ENCODE results near the gene HTRA2. TPM values are rescaled to one million over a fixed set of nuclear protein-coding genes. Genes with fewer than 3 reads are reported as not detected.
"Not testable (repeated sequence)": the region's sequence is repeated elsewhere in the genome, so short reads cannot be mapped to it uniquely, and the experiment has no call there.

The HTRA2 gene
- 60.3 and 84.7 TPM in 2 replicates for total RNA-seq (2014; rRNA removed; shearing (Covaris generic); ENCODE audit: low replicate concordance)

DNA sequence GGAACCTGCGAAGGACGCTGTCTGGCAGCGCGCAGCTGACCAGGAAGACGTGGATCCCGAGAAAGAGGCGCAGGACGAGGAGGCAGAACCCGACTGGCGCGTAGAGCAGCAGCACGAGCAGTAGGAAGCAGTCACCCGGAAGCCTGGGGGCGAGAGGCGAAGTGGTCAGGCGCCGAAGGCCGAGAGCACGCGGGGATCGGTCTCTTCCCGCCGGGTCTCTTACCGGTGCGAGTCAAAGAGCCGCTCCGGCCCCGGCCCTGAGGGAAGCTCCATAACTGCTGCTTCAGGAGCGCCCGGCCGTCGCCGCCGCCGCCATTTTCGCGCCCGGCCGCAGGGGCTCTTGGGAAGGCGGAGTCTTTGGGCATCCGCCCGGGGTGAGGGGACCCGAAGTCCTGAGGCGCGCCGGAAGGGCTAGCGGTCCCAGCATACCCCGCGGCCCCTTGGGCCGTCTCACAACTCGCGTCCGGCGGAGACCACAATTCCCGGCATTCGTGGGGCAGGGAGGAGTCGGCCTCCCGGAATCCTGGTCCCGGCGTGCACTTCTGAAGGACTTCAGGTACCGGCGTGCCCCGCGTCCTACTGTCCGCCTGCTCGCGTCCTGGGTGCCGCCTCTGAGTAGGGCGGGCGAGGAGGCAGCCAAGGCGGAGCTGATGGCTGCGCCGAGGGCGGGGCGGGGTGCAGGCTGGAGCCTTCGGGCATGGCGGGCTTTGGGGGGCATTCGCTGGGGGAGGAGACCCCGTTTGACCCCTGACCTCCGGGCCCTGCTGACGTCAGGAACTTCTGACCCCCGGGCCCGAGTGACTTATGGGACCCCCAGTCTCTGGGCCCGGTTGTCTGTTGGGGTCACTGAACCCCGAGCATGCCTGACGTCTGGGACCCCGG, at the start of gene HTRA2, which contains the start of gene AUP1:
Gene HTRA2 (plus strand): TSS at position 577 of the 882 bp plus-strand sequence. CDS start 74 bp downstream, at position 651.
Gene AUP1 (minus strand): TSS at position 350 of the 882 bp plus-strand sequence. CDS start 77 bp downstream, at position 273.
- DNase-seq (ENCODE audit: low read depth) = peak; percentile 98
- in situ Hi-C loops (cut with HindIII; ENCODE audit: low pct_unique_long_range_greater_than_20kb, low sequenced_read_pairs) = no loop called here

DNA sequence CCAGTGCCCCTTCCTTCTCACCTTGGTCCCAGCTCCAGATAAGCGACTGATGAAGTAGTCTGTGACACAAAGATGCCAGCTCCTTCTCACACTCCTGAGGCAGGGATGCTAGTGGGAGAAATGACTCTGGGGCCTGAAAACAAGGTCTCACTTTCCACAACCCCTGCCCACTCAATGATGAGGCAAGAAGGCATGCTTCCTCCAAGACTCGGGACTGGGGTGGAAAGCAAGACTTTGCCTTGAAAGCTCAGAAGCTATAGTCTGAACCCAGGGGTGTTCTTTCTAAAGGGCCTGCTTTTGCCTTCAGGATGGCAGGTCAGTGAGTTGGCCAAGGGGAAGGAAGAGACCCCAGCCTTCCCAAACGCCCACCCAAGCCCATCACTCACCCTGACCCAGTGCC, 48.3 kb upstream of the HTRA2 start:
- in situ Hi-C loops (cut with HindIII; ENCODE audit: low pct_unique_long_range_greater_than_20kb, low sequenced_read_pairs) = no loop called here
- DNase-seq (ENCODE audit: low read depth) = no peak

DNA sequence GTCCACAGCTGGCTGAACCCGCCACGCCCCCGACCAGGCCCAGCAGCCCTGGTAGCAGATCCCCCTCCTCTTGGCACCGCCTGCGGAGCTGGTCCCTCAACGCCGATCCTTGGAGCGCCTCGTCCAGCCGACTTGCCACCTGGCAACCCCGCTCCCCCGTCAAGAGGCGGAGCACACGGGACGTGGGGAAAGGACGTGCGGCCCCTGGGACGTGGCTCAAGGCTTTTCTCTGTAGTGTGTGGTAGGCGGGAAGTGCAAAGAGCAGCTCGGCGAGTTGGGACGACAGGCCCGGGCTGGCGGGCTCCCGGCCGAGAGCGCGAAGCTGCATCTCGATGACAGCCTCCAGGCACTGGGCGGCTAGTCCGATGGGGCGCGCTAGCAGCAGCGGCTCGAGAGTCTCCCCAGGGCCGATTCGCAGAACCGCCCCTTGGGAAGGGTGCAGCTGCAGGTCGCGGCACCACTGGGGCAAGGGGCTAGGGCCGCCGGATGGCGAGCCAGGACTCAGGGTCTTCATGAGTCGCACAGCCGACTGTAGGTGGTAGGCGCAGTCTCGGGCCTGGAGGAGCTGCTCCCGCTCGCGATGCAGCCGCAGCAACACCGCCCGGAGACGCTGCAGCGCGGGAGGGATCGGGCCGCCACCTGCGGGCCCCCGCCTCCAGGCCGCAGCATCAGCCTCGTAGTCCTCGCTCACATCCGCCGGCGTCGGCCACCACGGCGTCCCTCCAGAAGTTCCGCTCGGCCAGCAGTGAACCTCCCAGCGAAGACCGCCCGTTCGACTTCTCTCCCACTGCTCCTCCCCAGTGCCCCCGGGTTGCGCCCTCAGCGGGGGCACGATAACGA, 47.6 kb upstream of the HTRA2 start:
- in situ Hi-C loops (cut with HindIII; ENCODE audit: low pct_unique_long_range_greater_than_20kb, low sequenced_read_pairs) = no loop called here
- DNase-seq (ENCODE audit: low read depth) = no peak

DNA sequence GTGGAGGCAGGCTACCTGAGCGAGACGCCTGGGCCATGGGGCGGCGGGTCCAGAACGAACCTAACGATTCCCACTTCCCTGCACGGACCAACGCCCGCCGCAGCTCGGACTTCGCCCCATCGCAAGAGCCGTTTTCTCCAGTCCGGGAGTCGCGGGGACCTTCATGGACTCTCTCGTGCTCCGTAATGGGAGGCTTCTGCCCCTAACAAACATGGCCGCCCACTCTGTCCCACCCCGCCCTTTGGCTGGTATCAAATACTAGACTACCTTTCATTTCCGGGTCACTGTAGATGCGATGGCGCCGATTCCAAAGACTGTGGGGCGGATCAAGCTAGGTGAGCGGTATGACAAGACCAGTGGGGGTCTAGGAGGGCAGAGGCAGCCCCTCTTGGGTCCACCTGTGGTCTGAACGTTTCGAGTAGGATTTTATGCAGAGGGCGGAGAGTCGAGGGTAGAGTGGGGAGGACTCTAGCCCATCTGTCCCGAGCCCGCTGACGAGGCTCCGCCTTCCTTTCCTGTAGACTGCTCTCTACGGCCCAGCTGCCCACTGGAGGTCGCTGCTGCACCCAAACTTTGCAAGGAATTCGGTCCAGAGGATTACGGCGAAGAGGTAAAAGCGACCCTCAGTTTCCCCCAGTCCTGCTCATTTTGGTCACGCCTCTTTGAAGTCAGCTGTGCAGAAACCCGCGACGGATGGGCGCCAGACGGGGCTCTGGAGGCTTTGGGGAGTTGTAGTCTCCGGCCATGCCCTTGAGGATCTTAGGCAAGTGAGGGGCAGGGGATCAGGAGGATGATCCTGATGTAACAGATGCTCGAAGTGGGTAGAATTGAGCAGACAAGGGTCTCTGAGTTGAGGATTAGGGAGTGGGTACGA, 46.7 kb upstream of the HTRA2 start, which contains the start of the genes CCDC142 and TTC31:
Gene CCDC142 (minus strand): TSS at position 198 of the 874 bp plus-strand sequence. CDS start 161 bp downstream, at position 37.
Gene TTC31 (plus strand): TSS at position 281 of the 874 bp plus-strand sequence. CDS start 15 bp downstream, at position 296.
- in situ Hi-C loops (cut with HindIII; ENCODE audit: low pct_unique_long_range_greater_than_20kb, low sequenced_read_pairs) = no loop called here
- peak; percentile 95 for DNase-seq (ENCODE audit: low read depth)

DNA sequence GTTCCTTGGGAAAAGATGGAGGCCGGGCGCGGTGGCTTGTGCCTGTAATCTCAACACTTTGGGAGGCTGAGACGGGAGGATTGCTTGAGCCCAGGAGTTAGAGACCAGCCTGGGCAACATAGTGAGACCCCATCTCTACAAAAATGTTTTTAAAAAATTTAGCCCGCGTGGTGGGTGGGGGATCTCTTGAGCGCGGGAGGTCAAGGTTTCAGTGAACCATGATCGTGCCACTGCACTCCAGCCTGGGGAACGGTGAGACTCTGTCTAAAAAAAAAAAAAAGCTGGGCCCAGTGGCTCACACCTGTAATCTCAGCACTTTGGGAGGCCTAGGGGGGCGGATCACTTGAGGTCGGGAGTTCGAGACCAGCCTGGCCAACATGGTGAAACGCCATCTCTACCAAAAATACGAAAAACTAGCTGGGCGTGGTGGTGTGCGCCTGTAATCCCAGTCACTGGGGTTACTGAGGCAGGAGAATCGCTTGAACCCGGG, 46.0 kb upstream of the HTRA2 start:
- DNase-seq (ENCODE audit: low read depth); in situ Hi-C loops (cut with HindIII; ENCODE audit: low pct_unique_long_range_greater_than_20kb, low sequenced_read_pairs): not testable (repeated sequence)

DNA sequence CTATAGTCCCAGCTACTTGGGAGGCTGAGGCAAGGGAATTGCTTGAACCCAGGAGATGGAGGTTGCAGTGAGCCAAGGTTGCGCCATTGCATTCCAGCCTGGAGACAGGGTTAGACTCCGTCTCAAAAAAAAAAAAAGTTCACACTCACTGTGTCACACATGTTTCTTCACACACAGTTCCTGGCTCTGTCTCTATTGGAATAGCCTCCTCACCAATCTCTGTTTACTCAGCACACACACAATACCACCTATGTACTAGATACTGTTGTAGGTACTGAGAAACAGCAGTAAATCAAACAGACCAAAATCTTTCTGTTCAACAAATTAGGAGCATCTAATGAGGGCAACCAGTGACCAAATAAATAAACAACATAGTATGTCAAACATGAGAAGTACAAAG, 43.6 kb upstream of the HTRA2 start:
- in situ Hi-C loops (cut with HindIII; ENCODE audit: low pct_unique_long_range_greater_than_20kb, low sequenced_read_pairs) = no loop called here

DNA sequence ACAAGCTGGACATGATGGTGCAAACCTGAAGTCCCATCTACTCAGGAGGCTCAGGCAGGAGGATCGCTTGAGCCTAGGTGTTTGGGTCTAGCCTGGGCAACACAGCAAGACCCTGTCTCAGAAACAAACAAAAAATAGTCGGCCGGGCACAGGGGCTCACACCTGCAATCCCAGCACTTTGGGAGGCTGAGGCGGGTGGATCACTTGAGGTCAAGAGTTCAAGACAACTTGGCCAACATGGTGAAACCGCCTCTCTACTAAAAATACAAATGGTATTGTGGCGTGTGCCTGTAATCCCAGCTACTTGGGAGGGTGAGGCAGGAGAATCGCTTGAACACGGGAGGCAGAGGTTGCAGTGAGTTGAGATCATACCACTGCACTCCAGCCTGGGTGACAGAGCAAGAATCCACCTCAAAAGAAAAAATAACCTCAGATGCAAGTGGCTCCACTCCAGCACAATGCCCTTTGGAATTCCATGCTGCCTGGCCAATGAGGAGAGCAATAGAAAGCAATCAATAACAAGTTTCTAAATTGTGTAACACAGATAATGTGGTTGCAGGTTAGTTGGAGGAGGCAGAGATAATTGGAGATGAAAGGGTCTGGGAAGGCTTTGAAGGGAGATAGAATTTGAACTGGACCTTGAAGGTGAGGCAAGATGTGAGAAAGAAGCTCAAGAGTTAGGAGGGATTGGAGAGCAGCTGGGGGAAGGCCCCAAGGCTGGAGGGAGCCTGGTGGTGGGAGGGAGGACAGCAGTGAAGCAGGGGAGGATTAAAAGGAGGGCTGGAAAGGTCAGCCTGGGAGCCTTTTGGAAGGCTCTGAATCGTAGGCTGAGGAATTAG, 40.9 kb upstream of the HTRA2 start:
- no peak for DNase-seq (ENCODE audit: low read depth)
- in situ Hi-C loops (cut with HindIII; ENCODE audit: low pct_unique_long_range_greater_than_20kb, low sequenced_read_pairs) = no loop called here

More for the DNA sequence above, 43.6 kb upstream of the HTRA2 start:
- no peak for DNase-seq (ENCODE audit: low read depth)

DNA sequence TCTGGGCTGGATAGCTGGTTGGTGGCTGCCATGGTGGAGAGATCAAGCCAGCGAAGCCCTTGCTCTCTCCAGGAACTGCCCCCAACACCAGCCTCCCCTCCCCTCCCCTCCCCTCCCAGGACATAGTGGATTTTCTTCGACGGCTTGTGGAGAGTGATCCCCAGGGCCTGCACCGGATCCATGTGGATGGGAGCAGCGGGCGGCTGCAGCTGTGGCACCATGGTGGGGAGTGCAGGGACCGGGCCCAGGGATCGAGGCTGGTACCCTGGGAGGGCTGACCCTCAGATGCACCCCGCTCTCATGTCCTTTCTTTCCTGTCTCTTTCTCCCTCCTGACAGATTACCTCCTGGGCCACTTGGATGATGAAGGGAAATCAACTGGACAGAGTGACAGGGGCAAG, 39.8 kb upstream of the HTRA2 start:
- in situ Hi-C loops (cut with HindIII; ENCODE audit: low pct_unique_long_range_greater_than_20kb, low sequenced_read_pairs) = no loop called here

DNA sequence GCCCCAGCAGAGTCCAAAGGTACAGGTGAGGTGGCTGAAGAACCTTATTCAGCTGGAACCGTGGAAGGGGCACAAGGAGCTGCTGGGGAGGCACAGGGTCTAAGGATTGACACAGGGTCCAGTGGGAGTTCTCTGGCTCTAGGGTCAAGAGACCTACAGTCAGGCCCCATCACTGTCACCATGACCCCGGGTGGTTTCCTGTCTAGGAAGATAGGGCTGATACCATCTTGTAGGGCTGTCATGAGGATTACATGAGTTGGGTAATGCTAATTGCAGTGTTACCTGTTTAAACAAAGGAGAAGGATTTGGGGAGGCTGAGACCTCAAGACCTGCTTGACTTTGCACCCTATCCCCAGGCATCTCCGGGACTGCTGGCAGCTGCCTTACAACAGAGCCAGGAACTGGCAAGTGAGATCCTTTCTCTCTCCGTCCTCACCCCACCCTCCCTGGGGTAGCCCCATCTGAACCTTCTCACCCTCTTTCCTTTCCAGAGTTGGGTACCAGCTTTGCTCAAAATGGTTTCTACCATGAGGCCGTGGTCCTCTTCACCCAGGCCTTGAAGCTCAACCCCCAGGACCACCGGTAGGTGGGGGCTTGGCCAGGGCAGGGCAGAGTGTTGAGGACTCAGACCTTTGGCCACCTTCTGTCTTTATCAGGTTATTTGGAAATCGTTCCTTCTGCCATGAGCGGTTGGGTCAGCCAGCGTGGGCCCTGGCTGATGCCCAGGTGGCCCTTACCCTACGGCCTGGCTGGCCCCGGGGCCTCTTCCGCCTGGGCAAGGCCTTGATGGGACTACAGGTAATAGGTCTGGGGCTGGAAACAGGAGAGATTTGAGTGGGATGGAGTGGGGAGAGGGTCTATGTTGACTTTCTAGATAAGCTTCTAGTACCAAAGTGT, 37.8 kb upstream of the HTRA2 start:
- in situ Hi-C loops (cut with HindIII; ENCODE audit: low pct_unique_long_range_greater_than_20kb, low sequenced_read_pairs) = no loop called here
- DNase-seq (ENCODE audit: low read depth) = no peak

More for the DNA sequence above, 39.8 kb upstream of the HTRA2 start:
- no peak for DNase-seq (ENCODE audit: low read depth)

DNA sequence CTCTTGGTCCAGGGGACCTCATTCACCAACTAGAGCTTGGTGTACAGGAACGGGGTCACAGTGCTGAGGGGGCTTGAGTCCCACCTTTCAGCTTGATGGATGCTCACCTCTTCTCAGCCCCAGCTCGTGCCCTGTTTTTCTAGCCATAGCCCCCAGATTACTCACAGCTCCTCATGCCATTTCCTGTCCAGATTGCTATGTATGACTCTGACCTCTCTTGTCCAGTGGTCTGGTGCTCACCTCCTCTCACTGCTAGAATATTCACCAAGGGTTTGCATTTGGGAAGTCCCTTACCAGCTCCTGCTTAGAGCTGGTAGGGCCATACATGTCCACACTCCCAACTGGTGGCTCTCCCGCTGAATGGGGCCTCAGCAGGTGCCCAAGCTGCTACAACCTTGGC, 36.2 kb upstream of the HTRA2 start:
- in situ Hi-C loops (cut with HindIII; ENCODE audit: low pct_unique_long_range_greater_than_20kb, low sequenced_read_pairs) = no loop called here
- no peak for DNase-seq (ENCODE audit: low read depth)

DNA sequence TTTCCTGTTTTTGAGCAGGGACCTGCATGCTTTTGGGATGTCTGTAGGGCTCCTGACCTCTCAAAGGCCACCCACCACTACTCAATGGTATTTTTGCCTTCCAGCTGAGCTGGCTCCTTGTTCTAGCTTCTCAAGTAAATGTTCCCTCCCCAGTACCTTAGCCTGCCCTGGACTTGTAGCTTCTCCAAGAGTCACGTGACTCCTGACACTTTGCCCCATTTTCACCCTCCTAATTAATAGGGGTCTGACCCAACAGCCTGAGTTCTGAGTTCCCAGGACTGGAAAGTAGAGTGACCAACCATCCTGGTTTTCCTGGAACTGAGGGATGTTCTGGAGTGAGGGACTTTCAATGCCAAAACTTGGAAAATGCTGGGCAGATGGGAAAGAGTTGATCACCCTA, 34.3 kb upstream of the HTRA2 start:
- no peak for DNase-seq (ENCODE audit: low read depth)
- in situ Hi-C loops (cut with HindIII; ENCODE audit: low pct_unique_long_range_greater_than_20kb, low sequenced_read_pairs) = no loop called here

DNA sequence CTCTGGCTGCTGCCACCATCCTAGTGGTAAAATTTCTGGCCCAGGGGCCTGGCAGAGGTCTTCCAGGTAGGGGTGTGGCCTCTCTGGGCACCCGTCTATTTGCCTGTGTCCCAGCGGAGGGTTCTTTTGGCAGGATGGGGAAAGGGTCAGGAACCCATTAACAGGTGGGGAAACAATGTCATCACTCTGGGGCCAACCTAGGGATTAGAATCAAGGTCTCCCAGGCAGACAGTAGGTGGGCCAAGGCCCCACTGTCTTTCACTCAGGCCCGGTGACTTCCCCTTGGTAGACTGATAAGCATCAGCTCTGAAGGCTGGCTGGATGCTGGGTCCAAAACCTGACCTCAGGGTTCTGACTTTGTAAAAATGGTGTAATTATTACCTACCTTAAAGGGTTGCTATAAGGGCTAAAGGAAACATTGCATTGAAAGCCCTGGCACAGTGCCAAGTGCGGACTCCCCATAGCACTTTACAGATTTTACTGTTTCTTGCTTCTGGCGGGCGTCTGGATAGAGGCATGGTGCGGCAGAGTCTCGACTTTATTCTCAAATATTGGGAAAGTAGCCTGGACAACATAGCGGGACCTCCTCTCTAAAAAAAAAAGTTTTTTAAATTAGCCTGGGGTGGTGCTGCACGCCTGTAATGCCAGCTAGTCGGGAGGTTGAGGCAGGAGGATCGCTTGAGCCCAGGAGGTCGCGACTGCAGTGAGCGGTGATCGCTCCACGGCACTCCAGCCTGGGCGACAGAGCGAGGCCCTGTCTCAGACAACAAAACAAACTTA, 32.5 kb upstream of the HTRA2 start:
- in situ Hi-C loops (cut with HindIII; ENCODE audit: low pct_unique_long_range_greater_than_20kb, low sequenced_read_pairs) = no loop called here
- no peak for DNase-seq (ENCODE audit: low read depth)

DNA sequence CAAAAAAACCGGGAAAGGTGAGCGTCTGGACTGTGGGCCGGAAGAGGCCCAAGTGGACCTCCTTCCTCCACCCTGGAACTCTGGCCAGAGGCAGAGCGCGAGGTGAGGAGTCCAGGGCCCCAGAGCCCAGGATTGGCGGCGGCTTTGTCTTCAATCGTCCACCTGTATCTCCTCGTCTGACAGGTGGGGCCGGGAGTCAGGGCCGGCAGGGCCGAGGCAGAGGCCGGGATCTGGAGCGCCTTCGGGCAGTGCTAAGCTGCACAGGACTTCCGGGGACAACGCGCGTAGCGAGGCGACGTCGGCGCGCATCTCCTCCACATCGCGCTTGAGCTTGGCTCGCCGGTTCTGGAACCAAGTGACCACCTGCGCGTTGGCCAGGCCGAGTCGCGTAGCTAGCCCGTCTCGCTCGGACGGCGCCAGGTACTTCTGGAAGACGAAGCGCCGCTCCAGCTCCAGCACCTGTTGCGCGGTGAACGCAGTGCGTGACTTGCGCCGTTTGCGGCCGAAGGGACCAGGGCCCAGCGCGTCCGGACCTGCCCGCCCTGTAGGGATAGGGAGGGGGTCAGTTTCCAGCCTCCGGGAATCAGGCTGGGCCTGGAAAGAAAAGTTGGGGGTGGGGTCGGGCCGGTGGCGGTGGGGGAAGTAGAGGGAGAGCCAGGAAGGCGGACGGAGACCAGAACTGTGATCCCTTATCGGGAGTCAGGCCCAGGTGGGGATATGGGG, 31.8 kb upstream of the HTRA2 start:
- in situ Hi-C loops (cut with HindIII; ENCODE audit: low pct_unique_long_range_greater_than_20kb, low sequenced_read_pairs) = no loop called here
- DNase-seq (ENCODE audit: low read depth) = no peak

DNA sequence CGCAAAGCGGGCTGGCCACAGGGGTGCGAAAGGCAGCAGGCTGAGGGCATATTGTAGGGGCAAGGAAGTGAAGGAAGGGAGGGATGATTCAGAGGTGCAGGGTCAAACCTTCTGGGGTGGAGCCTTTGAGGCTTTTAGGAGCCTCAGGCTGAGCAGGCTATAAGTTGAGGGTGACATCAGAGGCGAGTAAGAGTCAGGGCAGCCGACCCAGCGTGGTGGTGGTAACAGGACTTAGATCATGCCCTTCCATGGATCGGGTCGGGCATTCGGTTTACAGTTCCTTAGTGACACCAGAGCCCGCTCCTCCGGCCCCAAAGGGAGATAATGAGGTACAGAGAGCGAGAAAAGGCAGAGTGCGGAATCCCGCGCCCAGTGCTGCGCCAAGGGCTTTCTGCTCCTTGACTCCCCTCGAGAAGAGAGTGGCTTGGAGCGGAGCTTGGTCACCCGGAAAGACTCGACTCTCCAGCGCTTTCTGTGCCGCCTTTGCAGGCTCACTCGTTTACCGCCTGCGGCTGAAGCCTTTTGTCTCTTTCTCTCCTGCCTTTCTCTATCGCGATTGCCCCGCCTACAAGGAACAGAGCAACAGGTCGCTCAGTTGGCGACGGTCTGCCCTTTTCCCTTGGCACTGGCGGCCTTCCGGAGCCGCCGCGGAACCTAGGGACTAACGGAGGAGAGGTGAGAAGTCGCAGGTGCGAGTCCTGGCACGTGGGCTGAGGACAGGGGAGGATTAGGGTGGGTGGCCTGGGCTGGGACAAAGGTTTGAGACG, 31.1 kb upstream of the HTRA2 start:
- DNase-seq (ENCODE audit: low read depth) = no peak
- in situ Hi-C loops (cut with HindIII; ENCODE audit: low pct_unique_long_range_greater_than_20kb, low sequenced_read_pairs) = no loop called here

All from Caki2 (cell line).